ENCODE results near the gene TRIAP1.

- TF ChIP-seq CTCF (IDR thresholded peaks at IDR 0.05): no peak
- no peak for TF ChIP-seq POLR2A (IDR thresholded peaks at IDR 0.05)
- no peak for TF ChIP-seq POLR2AphosphoS5 (IDR thresholded peaks at IDR 0.05)
Measured at GRCh38 chr12:120406069-120406468, 40.1 kb downstream of the TRIAP1 start.
